MM.1S (cell line): ENCODE data around the gene SCUBE2.

ENCODE experiments used
- DNase-seq: peaks from one replicate; pipeline ENCODE4 v3.0.0-alpha.2; 2015
- H2AFZ ChIP-seq: fragments of 300-600 bp; sonication (generic); 2 replicates; pipeline ENCODE4 v1.6.0; 2016; ENCODE audit warnings: antibody characterized with exemption, low read length
- H3F3A ChIP-seq: fragments of 300-600 bp; sonication (generic); 2 replicates; pipeline ENCODE4 v1.6.1; 2016; ENCODE audit warnings: mild to moderate bottlenecking, antibody characterized with exemption, low read length, moderate library complexity, mixed read lengths; ENCODE audit not compliant: insufficient read depth
- H3K27ac ChIP-seq: fragments of 300-600 bp; sonication (generic); 2 replicates; pipeline ENCODE4 v1.5.1; 2016; ENCODE audit warnings: mild to moderate bottlenecking, low read length
- H3K27me3 ChIP-seq: fragments of 300-600 bp; sonication (generic); replicated peaks from 2 replicates; pipeline ENCODE4 v1.6.0; 2016; ENCODE audit warnings: low read length; ENCODE audit not compliant: insufficient read depth
- H3K36me3 ChIP-seq: fragments of 300-600 bp; sonication (generic); replicated peaks from 2 replicates; pipeline ENCODE4 v1.6.1; 2016; ENCODE audit warnings: mild to moderate bottlenecking, low read length, mixed read lengths; ENCODE audit not compliant: insufficient read depth
- H3K4me1 ChIP-seq: fragments of 300-600 bp; sonication (generic); 2 replicates; pipeline ENCODE4 v1.6.1; 2016; ENCODE audit warnings: low read length, mixed read lengths
- H3K4me2 ChIP-seq: fragments of 300-600 bp; sonication (generic); 2 replicates; pipeline ENCODE4 v1.6.0; 2016; ENCODE audit warnings: low read depth, low read length
- H3K4me3 ChIP-seq: fragments of 300-600 bp; sonication (generic); 2 replicates; pipeline ENCODE4 v1.5.1; 2016; ENCODE audit warnings: low read length, mixed read lengths
- H3K79me2 ChIP-seq: fragments of 300-600 bp; sonication (generic); 2 replicates; pipeline ENCODE4 v1.6.1; 2016; ENCODE audit warnings: mixed run types, low read length, mixed read lengths
- H3K9ac ChIP-seq: fragments of 300-600 bp; sonication (generic); 2 replicates; pipeline ENCODE4 v1.6.1; 2016; ENCODE audit warnings: low read length, mixed read lengths
- H3K9me2 ChIP-seq: fragments of 300-600 bp; sonication (generic); replicated peaks from 2 replicates; pipeline ENCODE4 v1.6.1; 2016; ENCODE audit warnings: mild to moderate bottlenecking, low read length, mixed read lengths; ENCODE audit not compliant: insufficient read depth
- H3K9me3 ChIP-seq: fragments of 300-600 bp; sonication (generic); replicated peaks from 2 replicates; pipeline ENCODE4 v1.6.1; 2016; ENCODE audit warnings: mild to moderate bottlenecking, low read length, mixed read lengths; ENCODE audit not compliant: insufficient read depth
- H4K20me1 ChIP-seq: fragments of 300-600 bp; sonication (generic); 2 replicates; pipeline ENCODE4 v1.6.1; 2016; ENCODE audit warnings: mild to moderate bottlenecking, low read length, moderate library complexity, mixed read lengths; ENCODE audit not compliant: insufficient read depth
- CTCF ChIP-seq: fragments of 300-600 bp; sonication (generic); IDR thresholded peaks from 2 replicates; pipeline ENCODE4 v1.5.1; 2016; ENCODE audit warnings: antibody characterized with exemption, low read length, mixed read lengths
- EZH2 ChIP-seq: fragments of 300-600 bp; sonication (generic); optimal IDR thresholded peaks from 2 replicates; pipeline ENCODE3; 2017; ENCODE audit warnings: low read depth, mild to moderate bottlenecking, antibody characterized with exemption, low read length, mixed read lengths
- EZH2phosphoT487 ChIP-seq: fragments of 300-600 bp; sonication (generic); IDR thresholded peaks from 2 replicates; pipeline ENCODE4 v1.6.1; 2018; ENCODE audit warnings: antibody characterized with exemption, low read length

Gene SCUBE2

GRCh38 chr11:8973121-8973520 is 118.3 kb downstream of the SCUBE2 start:
- DNase-seq: no peak
- Histone ChIP-seq H3K27ac (no peak overlapping the region), H3K9me3 (no peaks in the 10 kb centered on the region), H3F3A (no peaks in the 10 kb centered on the region), H2AFZ (no peak overlapping the region), H3K4me1 (no peaks in the 10 kb centered on the region), H3K4me3 (no peak overlapping the region), H3K27me3 (no peaks in the 10 kb centered on the region), H3K9ac (no peak overlapping the region), H3K4me2 (no peak overlapping the region), H3K79me2 (no peaks in the 10 kb centered on the region), H3K36me3 (no peaks in the 10 kb centered on the region), H4K20me1 (no peaks in the 10 kb centered on the region), H3K9me2 (no peaks in the 10 kb centered on the region)
- TF ChIP-seq EZH2phosphoT487: no peak
- no peak for TF ChIP-seq CTCF
- TF ChIP-seq EZH2: no peak

- Histone ChIP-seq H3K4me1 (peaks cover 4% of the 10 kb centered on the region; the same call in 1 of the 2 replicates), H3K79me2 (no peaks in the 10 kb centered on the region), H3K9me2 (no peaks in the 10 kb centered on the region), H3K36me3 (no peaks in the 10 kb centered on the region), H3K9ac (no peak overlapping the region), H3K9me3 (no peaks in the 10 kb centered on the region), H2AFZ (no peak overlapping the region), H4K20me1 (no peaks in the 10 kb centered on the region), H3K4me3 (no peak overlapping the region), H3K27me3 (no peaks in the 10 kb centered on the region), H3K27ac (no peak overlapping the region), H3K4me2 (no peak overlapping the region), H3F3A (no peaks in the 10 kb centered on the region)
- no peak for DNase-seq
- TF ChIP-seq EZH2phosphoT487: no peak
- no peak for TF ChIP-seq CTCF
- no peak for TF ChIP-seq EZH2
These were observed 119.5 kb downstream of the SCUBE2 start for GRCh38 chr11:8971924-8972316.

- H3K79me2 ChIP-seq: no peaks in the 10 kb centered on the region
- H3K9ac ChIP-seq: no peak overlapping the region
- DNase-seq: no peak
- no peak overlapping the region for H2AFZ ChIP-seq
- H3K27me3 ChIP-seq: no peaks in the 10 kb centered on the region
- no peak overlapping the region for H3K27ac ChIP-seq
- TF ChIP-seq CTCF: no peak
- TF ChIP-seq EZH2: no peak
- no peaks in the 10 kb centered on the region for H3K9me3 ChIP-seq
- no peaks in the 10 kb centered on the region for H3F3A ChIP-seq
- no peaks in the 10 kb centered on the region for H3K9me2 ChIP-seq
- H3K36me3 ChIP-seq: no peaks in the 10 kb centered on the region
- no peak overlapping the region for H3K4me3 ChIP-seq
- no peak overlapping the region for H3K4me2 ChIP-seq
- H4K20me1 ChIP-seq: no peaks in the 10 kb centered on the region
- peaks cover 4% of the 10 kb centered on the region; the same call in 1 of the 2 replicates for H3K4me1 ChIP-seq
These were observed 120.0 kb downstream of the SCUBE2 start for GRCh38 chr11:8971196-8971923.
